Caco-2 (cell line): ENCODE measurements around the gene TBX5. TPM values are rescaled to one million over a fixed set of nuclear protein-coding genes. Genes with fewer than 3 reads are reported as not detected.

ENCODE experiments used
- BruUV-seq: library from RNA; stranded (reverse); fragments of 400-500 nt; replicated peaks from 2 replicates; lab custom pipeline; 2021; lab: Mats Ljungman, UMichigan
- CTCF ChIA-PET: fragments of 300-600 bp; sonication (Branson Sonifier 250); formaldehyde crosslinking; loops from one replicate; lab custom pipeline; 2022; ENCODE audit warnings: antibody characterized with exemption; lab: Charles Lee
- POLR2A ChIA-PET: fragments of 300-600 bp; sonication (Branson Sonifier 250); formaldehyde crosslinking; loops from one replicate; lab custom pipeline; 2022; ENCODE audit warnings: antibody characterized with exemption; lab: Charles Lee
- DNase-seq, 2 experiments: peaks; one replicate each; pipeline versions ENCODE4 v3.0.0 to v3.0.0-alpha.2; 2020 to 2022
- H3K27me3 ChIP-seq: replicated peaks from 2 replicates; pipeline ENCODE4 v1.6.0; 2011; ENCODE audit warnings: low read length; ENCODE audit not compliant: control insufficient read depth, insufficient read depth
- H3K36me3 ChIP-seq: 2 replicates; pipeline ENCODE4 v1.5.1; 2011; ENCODE audit warnings: low read length; ENCODE audit not compliant: control insufficient read depth, insufficient read depth
- H3K4me1 ChIP-seq: fragments of 250-450 bp; sonication (Bioruptor Pico); 2 replicates; pipeline ENCODE4 v1.5.1; 2020; ENCODE audit warnings: mild to moderate bottlenecking
- H3K4me3 ChIP-seq: 2 replicates; pipeline ENCODE4 v1.5.1; 2011; ENCODE audit warnings: low read depth, mild to moderate bottlenecking, control low read depth, low read length
- H3K9me3 ChIP-seq: fragments of 250-450 bp; sonication (Bioruptor Pico); 2 replicates; pipeline ENCODE4 v1.5.1; 2020; ENCODE audit warnings: mild to moderate bottlenecking, moderate library complexity
- H3K27ac Mint-ChIP-seq: one replicate; pipeline ENCODE4 v1.8.0; 2022; ENCODE audit warnings: mixed read lengths; ENCODE audit not compliant: unreplicated experiment
- H3K27me3 Mint-ChIP-seq: one replicate; pipeline ENCODE4 v1.8.0; 2022; ENCODE audit warnings: mixed read lengths; ENCODE audit not compliant: insufficient read depth, unreplicated experiment
- H3K36me3 Mint-ChIP-seq: one replicate; pipeline ENCODE4 v1.8.0; 2022; ENCODE audit warnings: mild to moderate bottlenecking, mixed read lengths; ENCODE audit not compliant: insufficient read depth, unreplicated experiment
- H3K4me1 Mint-ChIP-seq: one replicate; pipeline ENCODE4 v1.8.0; 2022; ENCODE audit warnings: low read depth, mixed read lengths; ENCODE audit not compliant: unreplicated experiment
- H3K4me3 Mint-ChIP-seq: one replicate; pipeline ENCODE4 v1.8.0; 2022; ENCODE audit warnings: mild to moderate bottlenecking, moderate library complexity, mixed read lengths; ENCODE audit not compliant: unreplicated experiment
- H3K9me3 Mint-ChIP-seq: one replicate; pipeline ENCODE4 v1.8.0; 2022; ENCODE audit warnings: mixed read lengths; ENCODE audit not compliant: unreplicated experiment
- intact Hi-C: fragments of 100-400 bp; cut with micrococcal nuclease; formaldehyde crosslinking; loops from one replicate; pipeline ENCODE4 v1.10.0; 2022; ENCODE audit not compliant: unreplicated experiment
- total RNA-seq: library from RNA; stranded (reverse); gene quantifications from 2 replicates; pipeline ENCODE4 v1.2.3, GENCODE V29; 2022
- TF ChIP-seq, protein P1 (sequence below), 2 experiments: fragments of 200-600 bp in 1 of 2; IDR thresholded peaks; 1 replicate in 1 of 2; 2 replicates in 1 of 2; pipeline versions ENCODE4 v1.5.1 to v1.8.0; 2011 to 2022; ENCODE audit warnings: antibody characterized with exemption in 1 of 2, control low read depth in 1 of 2, inconsistent platforms in 1 of 2, low read depth in 1 of 2, low read length in 1 of 2, mild to moderate bottlenecking in 1 of 2, moderate library complexity in 1 of 2; ENCODE audit not compliant: insufficient read depth in 1 of 2, severe bottlenecking in 1 of 2, unreplicated experiment in 1 of 2

TBX5 gene
- total RNA-seq, 1 experiment from 2014 or later: not detected

DNA sequence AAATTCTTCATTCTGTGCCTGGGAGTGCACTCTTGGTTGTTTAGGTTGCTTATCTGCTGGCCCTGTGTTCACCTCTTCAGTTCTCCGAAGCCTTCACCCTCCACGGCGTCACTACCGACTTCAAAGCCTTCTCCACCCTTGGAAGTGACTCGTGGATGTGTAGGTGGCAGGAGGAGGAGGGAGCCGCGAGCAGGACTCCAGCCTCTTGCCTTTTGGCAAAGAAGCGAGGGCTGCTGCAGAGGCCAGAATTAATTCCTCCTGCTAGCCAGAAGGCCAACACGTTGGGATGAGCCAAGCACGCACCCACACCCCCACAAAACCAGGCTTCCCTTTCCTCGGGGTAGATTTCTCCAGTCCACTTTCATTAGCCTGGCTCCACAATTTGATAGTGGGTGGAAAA is 86.5 kb downstream of the TBX5 start:
- BruUV-seq: no TSS peak
- Mint-ChIP-seq H3K27me3 (peaks cover 7% of the 10 kb centered on the region), H3K4me3 (no peak overlapping the region), H3K9me3 (no peaks in the 10 kb centered on the region), H3K27ac (no peak overlapping the region), H3K4me1 (no peaks in the 10 kb centered on the region), H3K36me3 (no peaks in the 10 kb centered on the region)
- Histone ChIP-seq H3K4me3 (no peak overlapping the region), H3K9me3 (no peaks in the 10 kb centered on the region), H3K36me3 (no peaks in the 10 kb centered on the region), H3K4me1 (no peaks in the 10 kb centered on the region), H3K27me3 (no peaks in the 10 kb centered on the region)
- DNase-seq: no peak
- intact Hi-C loops: no loop called here
- ChIA-PET CTCF (no interaction called here), POLR2A (no interaction called here)
- TF ChIP-seq, protein P1, sequence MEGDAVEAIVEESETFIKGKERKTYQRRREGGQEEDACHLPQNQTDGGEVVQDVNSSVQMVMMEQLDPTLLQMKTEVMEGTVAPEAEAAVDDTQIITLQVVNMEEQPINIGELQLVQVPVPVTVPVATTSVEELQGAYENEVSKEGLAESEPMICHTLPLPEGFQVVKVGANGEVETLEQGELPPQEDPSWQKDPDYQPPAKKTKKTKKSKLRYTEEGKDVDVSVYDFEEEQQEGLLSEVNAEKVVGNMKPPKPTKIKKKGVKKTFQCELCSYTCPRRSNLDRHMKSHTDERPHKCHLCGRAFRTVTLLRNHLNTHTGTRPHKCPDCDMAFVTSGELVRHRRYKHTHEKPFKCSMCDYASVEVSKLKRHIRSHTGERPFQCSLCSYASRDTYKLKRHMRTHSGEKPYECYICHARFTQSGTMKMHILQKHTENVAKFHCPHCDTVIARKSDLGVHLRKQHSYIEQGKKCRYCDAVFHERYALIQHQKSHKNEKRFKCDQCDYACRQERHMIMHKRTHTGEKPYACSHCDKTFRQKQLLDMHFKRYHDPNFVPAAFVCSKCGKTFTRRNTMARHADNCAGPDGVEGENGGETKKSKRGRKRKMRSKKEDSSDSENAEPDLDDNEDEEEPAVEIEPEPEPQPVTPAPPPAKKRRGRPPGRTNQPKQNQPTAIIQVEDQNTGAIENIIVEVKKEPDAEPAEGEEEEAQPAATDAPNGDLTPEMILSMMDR (IDR thresholded peaks at IDR 0.05; ENCODE audit: insufficient read depth in 1 of 2, low read depth in 1 of 2, low read length in 1 of 2, severe bottlenecking in 1 of 2, unreplicated experiment in 1 of 2): no peak

DNA sequence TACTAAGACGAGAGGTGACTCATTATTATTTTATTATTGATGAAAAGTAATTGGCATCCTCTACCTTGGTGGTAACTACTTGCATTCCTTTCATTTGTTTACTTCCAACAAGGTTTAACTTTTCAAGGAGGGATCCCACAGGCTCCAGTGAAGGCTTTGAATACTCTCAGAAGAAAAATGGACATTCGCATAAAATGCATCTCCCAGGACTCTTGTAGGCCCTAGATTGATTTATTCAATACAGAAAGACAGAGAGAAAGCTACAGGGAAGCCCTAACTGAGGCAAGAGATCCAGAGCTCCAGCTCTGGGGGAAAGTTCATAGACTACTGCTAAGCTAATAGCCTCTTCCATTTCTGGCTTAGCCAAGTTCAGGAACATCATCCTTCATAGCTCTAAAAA is 87.0 kb downstream of the TBX5 start:
- CTCF ChIA-PET: no interaction called here
- H3K27me3 ChIP-seq: no peaks in the 10 kb centered on the region

DNA sequence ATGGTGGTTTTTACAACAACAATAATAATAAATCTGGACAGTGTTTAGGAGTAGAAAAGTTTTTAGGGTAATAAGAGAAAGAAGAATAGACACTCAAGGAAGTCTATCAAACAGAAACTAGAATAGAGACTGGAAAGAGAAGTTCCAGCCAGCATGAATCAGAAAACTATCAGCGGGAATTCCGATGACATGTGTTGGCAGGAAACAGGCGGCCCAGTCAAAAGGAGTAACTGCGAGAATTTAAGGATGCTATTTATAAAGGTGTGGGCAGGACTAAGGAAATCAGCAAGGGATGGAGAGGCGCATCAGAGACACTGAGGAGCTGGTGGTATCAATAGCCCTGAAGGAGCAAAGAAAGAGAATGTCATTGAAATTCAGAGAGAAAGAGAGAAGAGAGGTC is 89.9 kb downstream of the TBX5 start:
- ChIA-PET CTCF (no interaction called here), POLR2A (no interaction called here)
- DNase-seq: no peak
- Histone ChIP-seq H3K27me3 (no peaks in the 10 kb centered on the region), H3K4me3 (no peak overlapping the region), H3K36me3 (no peaks in the 10 kb centered on the region), H3K4me1 (no peaks in the 10 kb centered on the region), H3K9me3 (no peaks in the 10 kb centered on the region)
- TF ChIP-seq, protein P1 (IDR thresholded peaks at IDR 0.05; ENCODE audit: insufficient read depth in 1 of 2, low read depth in 1 of 2, low read length in 1 of 2, severe bottlenecking in 1 of 2, unreplicated experiment in 1 of 2): no peak
- Mint-ChIP-seq H3K9me3 (no peaks in the 10 kb centered on the region), H3K27ac (no peak overlapping the region), H3K4me1 (no peaks in the 10 kb centered on the region), H3K36me3 (no peaks in the 10 kb centered on the region), H3K4me3 (no peak overlapping the region), H3K27me3 (peaks cover 3% of the 10 kb centered on the region)
- intact Hi-C loops: no loop called here
- no TSS peak for BruUV-seq

More for the DNA sequence above, 87.0 kb downstream of the TBX5 start:
- POLR2A ChIA-PET: no interaction called here
- no peak for DNase-seq
- H3K9me3 Mint-ChIP-seq: no peaks in the 10 kb centered on the region
- no peak overlapping the region for H3K27ac Mint-ChIP-seq
- peaks cover 7% of the 10 kb centered on the region for H3K27me3 Mint-ChIP-seq
- no peaks in the 10 kb centered on the region for H3K36me3 Mint-ChIP-seq
- H3K4me3 ChIP-seq: no peak overlapping the region
- H3K36me3 ChIP-seq: no peaks in the 10 kb centered on the region
- H3K4me1 Mint-ChIP-seq: no peaks in the 10 kb centered on the region
- intact Hi-C loops: no loop called here
- no TSS peak for BruUV-seq
- no peaks in the 10 kb centered on the region for H3K9me3 ChIP-seq
- no peaks in the 10 kb centered on the region for H3K4me1 ChIP-seq
- no peak overlapping the region for H3K4me3 Mint-ChIP-seq
- TF ChIP-seq, protein P1 (IDR thresholded peaks at IDR 0.05; ENCODE audit: insufficient read depth in 1 of 2, low read depth in 1 of 2, low read length in 1 of 2, severe bottlenecking in 1 of 2, unreplicated experiment in 1 of 2): no peak
